GM19239 (cell line): ENCODE data around the gene ITGB1.
"Not testable (repeated sequence)": the region's sequence is repeated elsewhere in the genome, so short reads cannot be mapped to it uniquely, and the experiment has no call there.

Experiments used
- DNase-seq: peaks from one replicate; pipeline ENCODE4 v3.0.0; 2011; ENCODE audit warnings: low spot score; ENCODE audit not compliant: insufficient read length
- FAIRE-seq: peaks from 2 replicates; lab custom pipeline; 2011; peaks lifted over from hg19 to GRCh38; lab: Jason Lieb, UNC

The ITGB1 gene

GRCh38 chr10:32981760-32982159 is 23.7 kb upstream of the ITGB1 start:
- DNase-seq (no peak), FAIRE-seq (no peak)

GRCh38 chr10:32980558-32981468 is 22.8 kb upstream of the ITGB1 start:
- DNase-seq (no peak), FAIRE-seq (peak; percentile 26)

- FAIRE-seq (no peak), DNase-seq (no peak)
These were observed 22.2 kb upstream of the ITGB1 start for GRCh38 chr10:32980242-32980557.

GRCh38 chr10:32979719-32980118 is 21.7 kb upstream of the ITGB1 start:
- FAIRE-seq, DNase-seq: not testable (repeated sequence)

GRCh38 chr10:32979041-32979440 is 21.0 kb upstream of the ITGB1 start:
- DNase-seq (no peak), FAIRE-seq (no peak)

GRCh38 chr10:32977846-32978809 is 20.1 kb upstream of the ITGB1 start:
- FAIRE-seq, DNase-seq: not testable (repeated sequence)

- FAIRE-seq = no peak
- no peak for DNase-seq
These were observed 18.3 kb upstream of the ITGB1 start for GRCh38 chr10:32976338-32976737.

GRCh38 chr10:32972929-32973328 is 14.9 kb upstream of the ITGB1 start:
- FAIRE-seq (no peak), DNase-seq (no peak)

GRCh38 chr10:32972460-32972859 is 14.4 kb upstream of the ITGB1 start:
- peak; percentile 70 for FAIRE-seq
- no peak for DNase-seq

GRCh38 chr10:32971536-32972091 is 13.6 kb upstream of the ITGB1 start:
- FAIRE-seq (peak; percentile 68), DNase-seq (no peak)

GRCh38 chr10:32970910-32971309 is 12.9 kb upstream of the ITGB1 start:
- FAIRE-seq = peak; percentile 77
- DNase-seq = no peak

- DNase-seq = no peak
- FAIRE-seq = no peak
These were observed 6.2 kb upstream of the ITGB1 start for GRCh38 chr10:32964270-32964669.

GRCh38 chr10:32963096-32963495 is 5.1 kb upstream of the ITGB1 start:
- FAIRE-seq = no peak
- DNase-seq = no peak

- DNase-seq (no peak), FAIRE-seq (no peak)
These were observed 4.5 kb upstream of the ITGB1 start for GRCh38 chr10:32962521-32962920.

- FAIRE-seq = peak; percentile 33
- no peak for DNase-seq
These were observed 3.9 kb upstream of the ITGB1 start for GRCh38 chr10:32961895-32962369.

- FAIRE-seq (no peak), DNase-seq (no peak)
These were observed 3.4 kb upstream of the ITGB1 start for GRCh38 chr10:32961343-32961894.

- FAIRE-seq (no peak), DNase-seq (no peak)
These were observed 2.0 kb upstream of the ITGB1 start for GRCh38 chr10:32960022-32960421.

- FAIRE-seq = peak; percentile 74
- no peak for DNase-seq
These were observed 1.2 kb upstream of the ITGB1 start for GRCh38 chr10:32959006-32959920.
